OCI-LY7 (cell line): Measurements from ENCODE around the gene DDIT4. TPM values are rescaled to one million over a fixed set of nuclear protein-coding genes. Genes with fewer than 3 reads are reported as not detected.
"Not testable (repeated sequence)": the region's sequence is repeated elsewhere in the genome, so short reads cannot be mapped to it uniquely, and the experiment has no call there.

ENCODE experiments used
- BruUV-seq: library from RNA; stranded (reverse); fragments of 400-500 nt; replicated peaks from 2 replicates; lab custom pipeline; 2021; lab: Mats Ljungman, UMichigan
- CTCF ChIA-PET: fragments of 300-600 bp; sonication (Branson Sonifier 250); formaldehyde crosslinking; loops from one replicate; lab custom pipeline; 2022; ENCODE audit warnings: antibody characterized with exemption; ENCODE audit not compliant: unreplicated experiment; lab: Charles Lee
- POLR2A ChIA-PET: fragments of 300-600 bp; sonication (Branson Sonifier 250); formaldehyde crosslinking; loops from one replicate; lab custom pipeline; 2022; ENCODE audit warnings: antibody characterized with exemption; lab: Charles Lee
- DNase-seq: peaks from one replicate; pipeline ENCODE4 v3.0.0-alpha.2; 2015; ENCODE audit warnings: low spot score
- H2AFZ ChIP-seq: fragments of 200-600 bp; sonication (generic), shearing (Covaris generic); 2 replicates; pipeline ENCODE4 v1.6.1; 2014; ENCODE audit warnings: mild to moderate bottlenecking, antibody characterized with exemption, low read length, moderate library complexity
- H3K27ac ChIP-seq: fragments of 200-600 bp; sonication (generic); 2 replicates; pipeline ENCODE4 v1.5.1; 2014; ENCODE audit warnings: mixed run types, low read depth, mild to moderate bottlenecking, moderate library complexity, low read length, inconsistent platforms; ENCODE audit not compliant: poor library complexity, severe bottlenecking
- H3K36me3 ChIP-seq: fragments of 200-600 bp; sonication (generic); 2 replicates; pipeline ENCODE4 v1.6.1; 2014; ENCODE audit warnings: mild to moderate bottlenecking, antibody characterized with exemption, low read length, moderate library complexity, mixed read lengths; ENCODE audit not compliant: insufficient read depth
- H3K4me1 ChIP-seq: fragments of 200-600 bp; sonication (generic); 2 replicates; pipeline ENCODE4 v1.5.1; 2014; ENCODE audit warnings: mild to moderate bottlenecking, low read length; ENCODE audit not compliant: insufficient read depth, poor library complexity, severe bottlenecking
- H3K4me2 ChIP-seq: fragments of 200-600 bp; sonication (generic); 2 replicates; pipeline ENCODE4 v1.6.1; 2014; ENCODE audit warnings: mild to moderate bottlenecking, low read length
- H3K4me3 ChIP-seq: fragments of 200-600 bp; sonication (generic); 2 replicates; pipeline ENCODE4 v1.5.1; 2014; ENCODE audit warnings: mild to moderate bottlenecking, low read depth, low read length; ENCODE audit not compliant: poor library complexity, severe bottlenecking
- H3K79me2 ChIP-seq: fragments of 200-600 bp; sonication (generic); 2 replicates; pipeline ENCODE4 v1.6.1; 2016; ENCODE audit warnings: low read depth, mild to moderate bottlenecking, low read length, moderate library complexity, mixed read lengths; ENCODE audit not compliant: insufficient read depth
- H3K9me2 ChIP-seq: fragments of 200-600 bp; sonication (generic); 2 replicates; pipeline ENCODE4 v1.6.1; 2016; ENCODE audit warnings: mild to moderate bottlenecking, low read length, mixed read lengths; ENCODE audit not compliant: insufficient read depth
- H3K9me3 ChIP-seq: fragments of 200-600 bp; sonication (generic); 2 replicates; pipeline ENCODE4 v1.6.1; 2014; ENCODE audit warnings: mild to moderate bottlenecking, mixed run types, low read length, mixed read lengths
- H4K20me1 ChIP-seq: fragments of 200-600 bp; sonication (generic); 2 replicates; pipeline ENCODE4 v1.6.1; 2014; ENCODE audit warnings: mild to moderate bottlenecking, antibody characterized with exemption, low read length, moderate library complexity, mixed read lengths; ENCODE audit not compliant: insufficient read depth
- CTCF ChIP-seq: fragments of 200-600 bp; sonication (generic); conservative IDR thresholded peaks from 2 replicates; pipeline ENCODE4 v1.5.1; 2014; ENCODE audit warnings: mild to moderate bottlenecking, antibody characterized with exemption, low read length, moderate library complexity, mixed read lengths
- EZH2phosphoT487 ChIP-seq: fragments of 200-600 bp; sonication (generic); IDR thresholded peaks from 2 replicates; pipeline ENCODE4 v1.6.1; 2018; ENCODE audit warnings: low read depth, borderline replicate concordance, mild to moderate bottlenecking, mixed run types, antibody characterized with exemption, low read length, moderate library complexity, mixed read lengths
- intact Hi-C: fragments of 100-400 bp; cut with micrococcal nuclease; formaldehyde crosslinking; loops from one replicate; pipeline ENCODE4 v1.10.0; 2022; ENCODE audit not compliant: unreplicated experiment
- total RNA-seq, 2 experiments: library from RNA; depleted of rRNA in 1 of 2; stranded (reverse); fragments of >200 nt in 1 of 2; shearing (Covaris generic) in 1 of 2; gene quantifications; 2 replicates each; pipeline ENCODE4 v1.2.3, GENCODE V29; 2014 to 2022

DDIT4 gene
- total RNA-seq, 2 experiments from 2014 or later = 91.8 to 102 TPM

GRCh38 chr10:72248468-72249151, 25.1 kb upstream of the DDIT4 start:
- Histone ChIP-seq H4K20me1 (no peaks in the 10 kb centered on the region), H3K9me3 (no peaks in the 10 kb centered on the region), H3K4me1 (peaks cover 59% of the 10 kb centered on the region), H3K27ac (peak overlapping the region; percentile 95), H3K4me3 (peak overlapping the region; percentile 57), H3K4me2 (peak overlapping the region; percentile 73), H2AFZ (peak overlapping the region; percentile 77; the same call in 1 of the 2 replicates), H3K79me2 (no peaks in the 10 kb centered on the region), H3K9me2 (no peaks in the 10 kb centered on the region), H3K36me3 (no peaks in the 10 kb centered on the region)
- BruUV-seq = TSS peak; percentile 96
- TF ChIP-seq EZH2phosphoT487 (no peak), CTCF (no peak)
- intact Hi-C loops = loop anchor here (1.0 kb wide), 5 partner anchors 12 to 84 kb away; partner anchors contain the start of gene DDIT4
- ChIA-PET POLR2A (interaction anchor here (0.6 to 3.1 kb wide), 26 partner anchors 7 to 452 kb away, joined by 3 to 37 read pairs (median 4); partner anchors contain the start of genes ANAPC16, ASCC1 and DDIT4), CTCF (interaction anchor here (0.7 to 1.5 kb wide), 4 partner anchors 28 to 170 kb away, joined by 3 to 4 read pairs (median 3); no protein-coding TSS in a partner anchor)
- DNase-seq = peak; percentile 95

GRCh38 chr10:72249176-72249862, 24.4 kb upstream of the DDIT4 start:
- H3K4me1 ChIP-seq = peaks cover 54% of the 10 kb centered on the region
- peak overlapping the region; percentile 73 for H3K4me2 ChIP-seq
- peak overlapping the region; percentile 77; the same call in 1 of the 2 replicates for H2AFZ ChIP-seq
- H3K79me2 ChIP-seq, BruUV-seq, CTCF ChIA-PET, H3K36me3 ChIP-seq, intact Hi-C loops, H4K20me1 ChIP-seq, H3K9me2 ChIP-seq, H3K9me3 ChIP-seq: not testable (repeated sequence)
- peak; percentile 41 for DNase-seq
- peak overlapping the region; percentile 95 for H3K27ac ChIP-seq
- H3K4me3 ChIP-seq = peak overlapping the region; percentile 57
- POLR2A ChIA-PET = interaction anchor here (0.6 to 1.0 kb wide), 4 partner anchors 10 to 159 kb away, joined by 3 to 4 read pairs (median 4); no protein-coding TSS in a partner anchor

DNA sequence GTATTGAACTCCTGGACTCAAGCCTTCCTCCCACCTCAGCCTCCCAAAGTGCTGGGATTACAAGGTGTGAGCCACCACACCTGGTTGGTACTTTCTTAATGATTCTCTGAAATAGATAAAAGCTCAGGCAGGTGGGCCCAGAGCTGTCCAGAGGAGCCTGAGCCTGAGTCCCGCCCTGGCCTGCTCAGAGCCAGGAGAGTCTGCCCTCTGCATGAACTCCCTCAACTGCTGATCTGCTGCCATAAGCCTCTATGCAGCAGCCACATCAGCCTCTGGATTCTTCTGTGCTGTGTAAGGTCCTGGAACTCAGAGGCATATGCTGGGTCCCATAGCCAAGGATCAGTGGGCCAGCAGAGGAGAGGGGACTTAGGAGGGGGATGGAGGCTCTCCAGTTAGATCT, 23.1 kb upstream of the DDIT4 start:
- BruUV-seq = no TSS peak
- ChIA-PET CTCF (no interaction called here), POLR2A (interaction anchor here (0.7 to 2.2 kb wide), 4 partner anchors 9 to 36 kb away, joined by 3 to 4 read pairs (median 3); partner anchors contain the start of gene DDIT4)
- Histone ChIP-seq H4K20me1 (no peaks in the 10 kb centered on the region), H3K79me2 (no peaks in the 10 kb centered on the region), H3K9me3 (no peaks in the 10 kb centered on the region), H3K9me2 (no peaks in the 10 kb centered on the region), H3K27ac (no peak overlapping the region), H3K4me2 (no peak overlapping the region), H3K4me1 (peaks cover 57% of the 10 kb centered on the region), H2AFZ (peak overlapping the region; percentile 61; the same call in 1 of the 2 replicates), H3K36me3 (no peaks in the 10 kb centered on the region), H3K4me3 (no peak overlapping the region)
- intact Hi-C loops = no loop called here
- TF ChIP-seq CTCF = no peak
- no peak for TF ChIP-seq EZH2phosphoT487
- no peak for DNase-seq
